ENCODE measurements around the gene SLC2A9. TPM values are rescaled to one million over a fixed set of nuclear protein-coding genes. Genes with fewer than 3 reads are reported as not detected.

SLC2A9 gene
- total RNA-seq, 4 donors from 2014 or later = 0.46 to 10.1 (median 3.1) TPM

GRCh38 chr4:9889306-9889705 is 132.0 kb downstream of the SLC2A9 start:
- 75 to 88% methylated on average over 4 of the region's 4 CpGs for WGBS, 2 donors
- peak in 1 of 2 donors; percentile 34 for DNase-seq (ENCODE audit: low spot score in 2 of 2)
- H3K4me3 ChIP-seq (ENCODE audit: low read depth, poor library complexity, severe bottlenecking) = no peak overlapping the region
- intact Hi-C loops (cut with DNase I; ENCODE audit: low total_unique reads) = no loop called here
- TF ChIP-seq CTCF (IDR thresholded peaks at IDR 0.05) = no peak
- no peak for TF ChIP-seq POLR2A (IDR thresholded peaks at IDR 0.05)

GRCh38 chr4:9885958-9886357 is 135.3 kb downstream of the SLC2A9 start:
- no peak overlapping the region for H3K4me3 ChIP-seq (ENCODE audit: low read depth, poor library complexity, severe bottlenecking)
- TF ChIP-seq POLR2A (IDR thresholded peaks at IDR 0.05) (no peak), CTCF (IDR thresholded peaks at IDR 0.05) (no peak)
- intact Hi-C loops (cut with DNase I; ENCODE audit: low total_unique reads) = no loop called here
- peak in 1 of 2 donors; percentile 56 for DNase-seq (ENCODE audit: low spot score in 2 of 2)
- 90 to 96% methylated on average over 5 of the region's 5 CpGs for WGBS, 2 donors

- 56 to 68% methylated on average over 6 of the region's 6 CpGs for WGBS, 2 donors
- intact Hi-C loops (cut with DNase I; ENCODE audit: low total_unique reads) = no loop called here
- peak in 1 of 2 donors; percentile 43 for DNase-seq (ENCODE audit: low spot score in 2 of 2)
- H3K4me3 ChIP-seq (ENCODE audit: low read depth, poor library complexity, severe bottlenecking) = no peak overlapping the region
- TF ChIP-seq CTCF (IDR thresholded peaks at IDR 0.05) (no peak), POLR2A (IDR thresholded peaks at IDR 0.05) (no peak)
Measured at GRCh38 chr4:9880406-9881197, 140.7 kb downstream of the SLC2A9 start.

GRCh38 chr4:9877123-9877522 is 144.2 kb downstream of the SLC2A9 start:
- H3K4me3 ChIP-seq (ENCODE audit: low read depth, poor library complexity, severe bottlenecking) = no peak overlapping the region
- DNase-seq (ENCODE audit: low spot score in 2 of 2) = peak in 1 of 2 donors; percentile 63
- intact Hi-C loops (cut with DNase I; ENCODE audit: low total_unique reads) = no loop called here
- TF ChIP-seq POLR2A (IDR thresholded peaks at IDR 0.05) = no peak
- TF ChIP-seq CTCF (IDR thresholded peaks at IDR 0.05) = no peak
- WGBS, 2 donors = 65 to 71% methylated on average over 3 of the region's 3 CpGs

- TF ChIP-seq POLR2A (IDR thresholded peaks at IDR 0.05) = no peak
Measured at GRCh38 chr4:9875516-9875915, 145.8 kb downstream of the SLC2A9 start.

GRCh38 chr4:9874385-9874784 is 146.9 kb downstream of the SLC2A9 start:
- intact Hi-C loops (cut with DNase I; ENCODE audit: low total_unique reads) = no loop called here
- TF ChIP-seq CTCF (IDR thresholded peaks at IDR 0.05) (no peak), POLR2A (IDR thresholded peaks at IDR 0.05) (no peak)
- peak in 1 of 2 donors; percentile 40 for DNase-seq (ENCODE audit: low spot score in 2 of 2)
- H3K4me3 ChIP-seq (ENCODE audit: low read depth, poor library complexity, severe bottlenecking) = no peak overlapping the region
- 85 to 98% methylated on average over 5 of the region's 5 CpGs for WGBS, 2 donors

More at GRCh38 chr4:9875516-9875915, 145.8 kb downstream of the SLC2A9 start:
- no peak overlapping the region for H3K4me3 ChIP-seq (ENCODE audit: low read depth, poor library complexity, severe bottlenecking)
- 75 to 79% methylated on average over 1 of the region's 1 CpG for WGBS, 2 donors
- intact Hi-C loops (cut with DNase I; ENCODE audit: low total_unique reads) = no loop called here
- no peak for DNase-seq (ENCODE audit: low spot score in 2 of 2)
